SH-SY5Y (cell line): Measurements from ENCODE around the gene ABCA3.

Experiments used
- GATA2 ChIP-seq: IDR thresholded peaks from 2 replicates; pipeline ENCODE4 v1.6.1; 2011; ENCODE audit warnings: mild to moderate bottlenecking, low read depth, low read length
- GATA3 ChIP-seq: IDR thresholded peaks from 2 replicates; pipeline ENCODE4 v1.6.1; 2011; ENCODE audit warnings: low read depth, mild to moderate bottlenecking, low read length, moderate library complexity

GRCh38 chr16:2282262-2282661 lies 58.3 kb downstream of the ABCA3 start:
- no peak for TF ChIP-seq GATA2
- TF ChIP-seq GATA3 = no peak
